ENCODE measurements around the gene NUDT19.
"Not testable (repeated sequence)": the region's sequence is repeated elsewhere in the genome, so short reads cannot be mapped to it uniquely, and the experiment has no call there.

The NUDT19 gene

GRCh38 chr19:32675720-32676185 is 15.9 kb upstream of the NUDT19 start, which contains the start of gene RGS9BP:
Gene RGS9BP, plus strand, starts transcription at chr19:32675848. Its CDS starts 416 bp downstream, at chr19:32676264.
- peak; percentile 33 for DNase-seq

GRCh38 chr19:32676186-32676894 is 15.3 kb upstream of the NUDT19 start:
- peak; percentile 32 for DNase-seq

- DNase-seq = no peak
Observed at GRCh38 chr19:32676895-32677359, 14.7 kb upstream of the NUDT19 start.

GRCh38 chr19:32677657-32678056 is 14.0 kb upstream of the NUDT19 start:
- DNase-seq = no peak

GRCh38 chr19:32680986-32681385 is 10.6 kb upstream of the NUDT19 start:
- DNase-seq = no peak

GRCh38 chr19:32682317-32682716 is 9.3 kb upstream of the NUDT19 start:
- no peak for DNase-seq

GRCh38 chr19:32686847-32687475 is 4.7 kb upstream of the NUDT19 start:
- no peak for DNase-seq

GRCh38 chr19:32687681-32688080 is 3.9 kb upstream of the NUDT19 start:
- no peak for DNase-seq

GRCh38 chr19:32688311-32688710 is 3.3 kb upstream of the NUDT19 start:
- DNase-seq = no peak

GRCh38 chr19:32691952-32692726 is 518 bp downstream of the NUDT19 start:
- DNase-seq = no peak

GRCh38 chr19:32692727-32693061 is 1.1 kb downstream of the NUDT19 start:
- no peak for DNase-seq

GRCh38 chr19:32693151-32694108 is 1.8 kb downstream of the NUDT19 start:
- DNase-seq = not testable (repeated sequence)

GRCh38 chr19:32694316-32694715 is 2.7 kb downstream of the NUDT19 start:
- DNase-seq = not testable (repeated sequence)

GRCh38 chr19:32694851-32695250 is 3.2 kb downstream of the NUDT19 start:
- DNase-seq = not testable (repeated sequence)

GRCh38 chr19:32695506-32695905 is 3.9 kb downstream of the NUDT19 start:
- DNase-seq = not testable (repeated sequence)

- not testable (repeated sequence) for DNase-seq
Observed at GRCh38 chr19:32696771-32697170, 5.2 kb downstream of the NUDT19 start.

GRCh38 chr19:32700129-32700528 is 8.5 kb downstream of the NUDT19 start:
- DNase-seq = not testable (repeated sequence)

- DNase-seq = peak; percentile 5
Observed at GRCh38 chr19:32702010-32702409, 10.4 kb downstream of the NUDT19 start.

- not testable (repeated sequence) for DNase-seq
Observed at GRCh38 chr19:32704006-32704405, 12.4 kb downstream of the NUDT19 start.

- DNase-seq = no peak
Observed at GRCh38 chr19:32708457-32708856, 16.8 kb downstream of the NUDT19 start.

- no peak for DNase-seq
Observed at GRCh38 chr19:32709032-32709431, 17.4 kb downstream of the NUDT19 start.

GRCh38 chr19:32711747-32712146 is 20.1 kb downstream of the NUDT19 start:
- DNase-seq = no peak

Data from DMS79 treated with DMSO at 0.1 percent for 48 hours (cell line).